Prostate gland (tissue), 2 donors: ENCODE results near the gene PP2D1. TPM values are rescaled to one million over a fixed set of nuclear protein-coding genes. Genes with fewer than 3 reads are reported as not detected.

Source experiments
- DNase-seq: peaks from one replicate; pipeline ENCODE4 v3.0.0-alpha.2; 2019; ENCODE audit warnings: low spot score
- H3K27ac ChIP-seq, 2 donors: fragments of 200-600 bp; sonication (generic); 2 replicates each; pipeline ENCODE4 v1.5.1; 2017 to 2019
- H3K27me3 ChIP-seq: fragments of 200-600 bp; sonication (generic); replicated peaks from 2 replicates; pipeline ENCODE4 v1.5.1; 2019; ENCODE audit not compliant: insufficient read depth
- H3K36me3 ChIP-seq, 2 donors: fragments of 200-600 bp; sonication (generic); 1 replicate in 1 of 2; 2 replicates in 1 of 2; pipeline versions ENCODE4 v1.5.1 to v1.8.1; 2017 to 2019
- H3K4me1 ChIP-seq: fragments of 200-600 bp; sonication (generic); replicated peaks from 2 replicates; pipeline ENCODE4 v1.5.1; 2019
- H3K4me3 ChIP-seq, 2 donors: fragments of 200-600 bp; sonication (generic); 2 replicates each; pipeline ENCODE4 v1.5.1; 2017 to 2019
- H3K9me3 ChIP-seq: fragments of 200-600 bp; sonication (generic); 2 replicates; pipeline ENCODE4 v1.5.1; 2017
- CTCF ChIP-seq, 4 experiments: fragments of 200-600 bp in 2 of 4; fragments of 450-650 bp in 2 of 4; sonication (generic) in 2 of 4; IDR thresholded peaks; 1 replicate in 3 of 4; 2 replicates in 1 of 4; pipeline ENCODE4 v1.5.1; 2016 to 2019; ENCODE audit warnings: antibody characterized with exemption in 4 of 4, mild to moderate bottlenecking in 2 of 4, moderate library complexity in 2 of 4
- POLR2A ChIP-seq: fragments of 450-650 bp; IDR thresholded peaks from one replicate; pipeline ENCODE4 v1.6.1; 2016; ENCODE audit warnings: antibody characterized with exemption, mild to moderate bottlenecking
- POLR2AphosphoS5 ChIP-seq: sonication (generic); formaldehyde crosslinking; IDR thresholded peaks from one replicate; pipeline ENCODE4 v1.6.1; 2017; ENCODE audit warnings: antibody characterized with exemption
- WGBS: methylation state at CpG from one replicate; pipeline ENCODE4 v1.1.5; 2018; 5-methylcytosine and 5-hydroxymethylcytosine counted together
- intact Hi-C: fragments of 100-400 bp; cut with DNase I; formaldehyde crosslinking; loops from one replicate; pipeline ENCODE4 v1.14.2; 2022
- total RNA-seq, 2 donors: library from RNA; depleted of rRNA; stranded (reverse); fragments of >200 nt; gene quantifications; one replicate each; pipeline ENCODE4 v1.1.0, GENCODE V29; 2016

PP2D1 gene
- total RNA-seq, 2 donors from 2014 or later = 0.97 TPM; not detected in 1

DNA sequence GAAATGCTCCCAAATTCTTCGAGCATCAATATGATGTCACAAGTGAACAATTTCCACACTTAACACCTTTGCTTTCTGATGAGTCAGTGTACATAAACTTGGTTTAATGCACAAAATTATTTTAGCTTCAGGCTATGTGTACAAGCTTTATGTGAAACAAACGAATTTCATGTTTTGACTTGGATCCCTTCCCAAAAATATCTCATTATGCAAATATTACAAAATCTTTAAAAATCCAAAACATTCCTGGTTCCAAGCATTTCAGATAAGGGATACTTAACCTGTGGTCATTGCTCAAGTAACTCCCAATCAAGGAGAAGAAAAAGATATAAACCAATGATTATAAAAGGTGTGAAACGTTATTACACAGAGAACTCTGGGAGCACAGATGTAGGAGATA lies 40.0 kb downstream of the PP2D1 start:
- no peak for TF ChIP-seq POLR2AphosphoS5
- no peak for TF ChIP-seq POLR2A
- TF ChIP-seq CTCF (IDR thresholded peaks at IDR 0.05) = no peak
- Histone ChIP-seq H3K4me1 (no peaks in the 10 kb centered on the region), H3K27ac (no peak overlapping the region), H3K9me3 (no peaks in the 10 kb centered on the region), H3K27me3 (no peaks in the 10 kb centered on the region), H3K4me3 (no peak overlapping the region), H3K36me3 (no peaks in the 10 kb centered on the region)
- intact Hi-C loops = no loop called here
- 54% methylated on average over 3 of the region's 3 CpGs for WGBS
- no peak for DNase-seq

DNA sequence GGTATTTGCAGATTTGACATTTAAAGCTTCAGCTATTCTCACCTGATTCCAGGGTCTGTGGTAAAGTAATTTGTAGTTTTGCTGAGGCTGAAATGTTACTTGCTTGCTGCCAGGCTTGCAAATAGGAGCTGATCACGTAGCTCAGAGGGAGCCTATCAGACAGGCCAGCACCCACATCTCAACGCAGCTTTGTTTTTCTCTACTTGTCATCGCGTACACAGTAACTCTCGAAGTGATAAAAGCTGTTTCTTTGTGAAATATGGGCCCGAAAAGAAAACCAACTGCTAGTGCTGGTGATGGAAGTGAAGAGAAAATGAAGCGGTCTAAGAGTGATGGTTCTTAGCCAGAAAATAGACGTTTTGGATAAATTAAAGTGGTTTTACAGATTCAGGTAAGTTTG lies 41.7 kb downstream of the PP2D1 start:
- no peaks in the 10 kb centered on the region for H3K27me3 ChIP-seq
- DNase-seq = no peak
- intact Hi-C loops = no loop called here
- H3K36me3 ChIP-seq = no peaks in the 10 kb centered on the region
- no peaks in the 10 kb centered on the region for H3K4me1 ChIP-seq
- no peaks in the 10 kb centered on the region for H3K9me3 ChIP-seq
- H3K27ac ChIP-seq = no peak overlapping the region
- H3K4me3 ChIP-seq = no peak overlapping the region
- no peak for TF ChIP-seq CTCF (IDR thresholded peaks at IDR 0.05)
- TF ChIP-seq POLR2AphosphoS5 = no peak
- TF ChIP-seq POLR2A = no peak
- 66% methylated on average over 8 of the region's 8 CpGs for WGBS

GRCh38 chr3:19967812-19968211 lies 44.3 kb downstream of the PP2D1 start:
- DNase-seq = no peak
- Histone ChIP-seq H3K4me1 (no peaks in the 10 kb centered on the region), H3K27me3 (no peaks in the 10 kb centered on the region), H3K27ac (no peak overlapping the region), H3K4me3 (no peak overlapping the region), H3K36me3 (no peaks in the 10 kb centered on the region), H3K9me3 (no peaks in the 10 kb centered on the region)
- intact Hi-C loops = no loop called here
- TF ChIP-seq CTCF (IDR thresholded peaks at IDR 0.05) (no peak), POLR2A (no peak), POLR2AphosphoS5 (no peak)
- 87% methylated on average over 4 of the region's 4 CpGs for WGBS

DNA sequence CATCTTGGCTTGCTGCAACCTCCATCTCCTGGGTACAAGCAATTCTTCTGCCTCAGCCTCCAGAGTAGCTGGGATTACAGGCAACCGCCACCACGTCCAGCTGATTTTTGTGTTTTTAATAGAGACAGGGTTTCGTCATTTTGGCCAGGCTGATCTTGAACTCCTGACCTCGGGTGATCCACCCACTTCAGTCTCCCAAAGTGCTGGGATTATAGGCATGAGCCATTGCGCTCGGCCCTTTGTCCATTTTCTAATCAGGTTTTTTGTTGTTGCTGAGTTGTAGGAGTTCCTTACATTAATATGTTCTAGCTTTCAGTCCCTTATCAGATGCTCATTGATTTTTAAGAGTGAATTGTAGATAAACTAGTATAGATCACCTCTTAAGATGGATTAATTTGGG lies 44.9 kb downstream of the PP2D1 start:
- intact Hi-C loops = no loop called here
- no peaks in the 10 kb centered on the region for H3K36me3 ChIP-seq
- no peak overlapping the region for H3K27ac ChIP-seq
- TF ChIP-seq POLR2A (no peak), POLR2AphosphoS5 (no peak), CTCF (IDR thresholded peaks at IDR 0.05) (no peak)
- DNase-seq = no peak
- no peaks in the 10 kb centered on the region for H3K27me3 ChIP-seq
- H3K4me3 ChIP-seq = no peak overlapping the region
- H3K9me3 ChIP-seq = no peaks in the 10 kb centered on the region
- WGBS = 97% methylated on average over 6 of the region's 6 CpGs
- H3K4me1 ChIP-seq = no peaks in the 10 kb centered on the region

DNA sequence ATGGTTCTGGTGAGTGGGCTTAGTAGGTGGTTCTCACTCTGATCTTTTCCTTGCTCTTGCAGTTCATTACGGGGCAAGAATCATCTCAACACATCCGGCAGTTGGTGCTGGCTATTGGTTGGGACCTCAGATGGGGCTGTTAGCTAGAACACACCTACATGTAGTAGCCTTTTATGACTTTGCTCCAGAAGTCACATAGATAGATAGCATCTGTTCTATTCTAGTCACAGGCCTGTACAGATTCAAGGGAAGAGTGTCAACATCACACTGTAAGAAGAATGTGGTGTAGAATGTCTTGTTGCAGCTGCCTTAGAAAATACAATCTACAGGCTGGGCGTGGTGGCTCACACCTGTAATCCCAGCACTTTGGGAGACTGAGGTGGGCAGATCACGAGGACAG lies 50.1 kb downstream of the PP2D1 start:
- TF ChIP-seq POLR2AphosphoS5 = no peak
- TF ChIP-seq POLR2A = no peak
- no peak for TF ChIP-seq CTCF (IDR thresholded peaks at IDR 0.05)
- no peak overlapping the region for H3K27ac ChIP-seq
- no peaks in the 10 kb centered on the region for H3K27me3 ChIP-seq
- no peaks in the 10 kb centered on the region for H3K4me1 ChIP-seq
- intact Hi-C loops = no loop called here
- 95% methylated on average over 4 of the region's 4 CpGs for WGBS
- no peaks in the 10 kb centered on the region for H3K36me3 ChIP-seq
- H3K9me3 ChIP-seq = no peaks in the 10 kb centered on the region
- DNase-seq = no peak
- H3K4me3 ChIP-seq = no peak overlapping the region
